SK-N-SH treated with all-trans-retinoic acid at 6 μM for 48 hours (cell line): ENCODE measurements around the gene IQCF6.

Experiments used
- ARNTL ChIP-seq: fragments of 450-650 bp; formaldehyde crosslinking; IDR thresholded peaks from 2 replicates; pipeline ENCODE4 v1.5.0; 2020; ENCODE audit warnings: low read depth, mild to moderate bottlenecking, moderate library complexity, borderline replicate concordance
- CSDC2 ChIP-seq: fragments of 250-450 bp; sonication (Bioruptor Pico); IDR thresholded peaks from 2 replicates; pipeline ENCODE4 v1.5.0; 2020; ENCODE audit warnings: mild to moderate bottlenecking, moderate library complexity
- ISL1 ChIP-seq: fragments of 250-450 bp; sonication (Bioruptor Pico); IDR thresholded peaks from 2 replicates; pipeline ENCODE4 v2.1.2; 2022; ENCODE audit warnings: mild to moderate bottlenecking, moderate library complexity
- OSR1 ChIP-seq: fragments of 250-450 bp; sonication (Bioruptor Pico); IDR thresholded peaks from 2 replicates; pipeline ENCODE4 v1.8.0; 2022; ENCODE audit warnings: moderate library complexity, mild to moderate bottlenecking, inconsistent platforms
- SNAI2 ChIP-seq: fragments of 250-450 bp; sonication (Bioruptor Pico); IDR thresholded peaks from 2 replicates; pipeline ENCODE4 v1.5.0; 2020; ENCODE audit warnings: mild to moderate bottlenecking, moderate library complexity
- TOX ChIP-seq: fragments of 250-450 bp; sonication (Bioruptor Pico); IDR thresholded peaks from 2 replicates; pipeline ENCODE4 v1.8.0; 2021; ENCODE audit warnings: mild to moderate bottlenecking, moderate library complexity, borderline replicate concordance
- ZC3H10 ChIP-seq: fragments of 250-450 bp; sonication (Bioruptor Pico); IDR thresholded peaks from 2 replicates; pipeline ENCODE4 v1.5.1; 2021; ENCODE audit warnings: mild to moderate bottlenecking, moderate library complexity
- ZFP30 ChIP-seq: fragments of 450-650 bp; formaldehyde crosslinking; IDR thresholded peaks from 2 replicates; pipeline ENCODE4 v1.5.0; 2022; ENCODE audit warnings: mild to moderate bottlenecking, moderate library complexity
- ZNF8 ChIP-seq: fragments of 450-650 bp; formaldehyde crosslinking; IDR thresholded peaks from 2 replicates; pipeline ENCODE4 v1.5.0; 2020; ENCODE audit warnings: mild to moderate bottlenecking, moderate library complexity
- TF ChIP-seq, protein P1 (sequence below): fragments of 250-450 bp; sonication (Bioruptor Pico); IDR thresholded peaks from 2 replicates; pipeline ENCODE4 v1.8.0; 2021; ENCODE audit warnings: low read depth, mild to moderate bottlenecking, moderate library complexity, borderline replicate concordance
- TF ChIP-seq, protein P2 (sequence below): fragments of 250-450 bp; sonication (Bioruptor Pico); IDR thresholded peaks from 2 replicates; pipeline ENCODE4 v1.5.1; 2020; ENCODE audit warnings: low read depth, mild to moderate bottlenecking, moderate library complexity
- TF ChIP-seq, protein P3 (sequence below): fragments of 250-450 bp; sonication (Bioruptor Pico); IDR thresholded peaks from 2 replicates; pipeline ENCODE4 v1.8.0; 2020; ENCODE audit warnings: mild to moderate bottlenecking, moderate library complexity, borderline replicate concordance

DNA sequence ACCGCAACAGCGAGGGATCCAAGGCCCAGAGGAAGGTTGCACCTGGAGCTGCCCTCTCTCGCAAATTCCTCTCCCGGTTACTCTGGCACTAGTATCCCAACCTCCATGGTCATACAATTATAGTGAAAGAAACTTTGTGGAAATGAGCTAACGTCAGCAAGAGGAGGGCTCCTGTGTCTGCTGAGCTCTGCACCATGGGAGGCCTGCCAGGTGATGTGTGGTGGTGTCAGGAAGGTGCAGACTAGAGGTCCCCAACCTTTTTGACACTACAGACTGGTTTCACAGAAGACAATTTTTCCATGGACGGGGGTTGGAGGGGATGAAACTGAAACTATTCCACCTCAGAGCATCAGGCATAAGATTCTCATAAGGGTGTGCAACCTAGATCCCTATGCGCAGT is 13.2 kb upstream of the IQCF6 start:
- TF ChIP-seq, protein P1, sequence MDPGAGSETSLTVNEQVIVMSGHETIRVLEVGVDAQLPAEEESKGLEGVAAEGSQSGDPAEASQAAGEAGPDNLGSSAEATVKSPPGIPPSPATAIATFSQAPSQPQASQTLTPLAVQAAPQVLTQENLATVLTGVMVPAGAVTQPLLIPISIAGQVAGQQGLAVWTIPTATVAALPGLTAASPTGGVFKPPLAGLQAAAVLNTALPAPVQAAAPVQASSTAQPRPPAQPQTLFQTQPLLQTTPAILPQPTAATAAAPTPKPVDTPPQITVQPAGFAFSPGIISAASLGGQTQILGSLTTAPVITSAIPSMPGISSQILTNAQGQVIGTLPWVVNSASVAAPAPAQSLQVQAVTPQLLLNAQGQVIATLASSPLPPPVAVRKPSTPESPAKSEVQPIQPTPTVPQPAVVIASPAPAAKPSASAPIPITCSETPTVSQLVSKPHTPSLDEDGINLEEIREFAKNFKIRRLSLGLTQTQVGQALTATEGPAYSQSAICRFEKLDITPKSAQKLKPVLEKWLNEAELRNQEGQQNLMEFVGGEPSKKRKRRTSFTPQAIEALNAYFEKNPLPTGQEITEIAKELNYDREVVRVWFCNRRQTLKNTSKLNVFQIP (CRISPR knock-in tag): no peak
- TF ChIP-seq, protein P2, sequence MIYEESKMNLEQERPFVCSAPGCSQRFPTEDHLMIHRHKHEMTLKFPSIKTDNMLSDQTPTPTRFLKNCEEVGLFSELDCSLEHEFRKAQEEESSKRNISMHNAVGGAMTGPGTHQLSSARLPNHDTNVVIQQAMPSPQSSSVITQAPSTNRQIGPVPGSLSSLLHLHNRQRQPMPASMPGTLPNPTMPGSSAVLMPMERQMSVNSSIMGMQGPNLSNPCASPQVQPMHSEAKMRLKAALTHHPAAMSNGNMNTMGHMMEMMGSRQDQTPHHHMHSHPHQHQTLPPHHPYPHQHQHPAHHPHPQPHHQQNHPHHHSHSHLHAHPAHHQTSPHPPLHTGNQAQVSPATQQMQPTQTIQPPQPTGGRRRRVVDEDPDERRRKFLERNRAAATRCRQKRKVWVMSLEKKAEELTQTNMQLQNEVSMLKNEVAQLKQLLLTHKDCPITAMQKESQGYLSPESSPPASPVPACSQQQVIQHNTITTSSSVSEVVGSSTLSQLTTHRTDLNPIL (CRISPR knock-in tag): no peak
- TF ChIP-seq OSR1: no peak
- no peak for TF ChIP-seq ZC3H10 (CRISPR knock-in tag)
- no peak for TF ChIP-seq ZNF8 (CRISPR knock-in tag)
- TF ChIP-seq ARNTL (CRISPR knock-in tag): no peak
- TF ChIP-seq, protein P3, sequence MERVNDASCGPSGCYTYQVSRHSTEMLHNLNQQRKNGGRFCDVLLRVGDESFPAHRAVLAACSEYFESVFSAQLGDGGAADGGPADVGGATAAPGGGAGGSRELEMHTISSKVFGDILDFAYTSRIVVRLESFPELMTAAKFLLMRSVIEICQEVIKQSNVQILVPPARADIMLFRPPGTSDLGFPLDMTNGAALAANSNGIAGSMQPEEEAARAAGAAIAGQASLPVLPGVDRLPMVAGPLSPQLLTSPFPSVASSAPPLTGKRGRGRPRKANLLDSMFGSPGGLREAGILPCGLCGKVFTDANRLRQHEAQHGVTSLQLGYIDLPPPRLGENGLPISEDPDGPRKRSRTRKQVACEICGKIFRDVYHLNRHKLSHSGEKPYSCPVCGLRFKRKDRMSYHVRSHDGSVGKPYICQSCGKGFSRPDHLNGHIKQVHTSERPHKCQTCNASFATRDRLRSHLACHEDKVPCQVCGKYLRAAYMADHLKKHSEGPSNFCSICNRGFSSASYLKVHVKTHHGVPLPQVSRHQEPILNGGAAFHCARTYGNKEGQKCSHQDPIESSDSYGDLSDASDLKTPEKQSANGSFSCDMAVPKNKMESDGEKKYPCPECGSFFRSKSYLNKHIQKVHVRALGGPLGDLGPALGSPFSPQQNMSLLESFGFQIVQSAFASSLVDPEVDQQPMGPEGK (CRISPR knock-in tag): no peak
- no peak for TF ChIP-seq TOX (CRISPR knock-in tag)
- TF ChIP-seq ZFP30 (CRISPR knock-in tag): no peak
- TF ChIP-seq ISL1: no peak
- no peak for TF ChIP-seq SNAI2 (CRISPR knock-in tag)
- no peak for TF ChIP-seq CSDC2 (CRISPR knock-in tag)
